ENCODE results near the gene TOX4.

DNA sequence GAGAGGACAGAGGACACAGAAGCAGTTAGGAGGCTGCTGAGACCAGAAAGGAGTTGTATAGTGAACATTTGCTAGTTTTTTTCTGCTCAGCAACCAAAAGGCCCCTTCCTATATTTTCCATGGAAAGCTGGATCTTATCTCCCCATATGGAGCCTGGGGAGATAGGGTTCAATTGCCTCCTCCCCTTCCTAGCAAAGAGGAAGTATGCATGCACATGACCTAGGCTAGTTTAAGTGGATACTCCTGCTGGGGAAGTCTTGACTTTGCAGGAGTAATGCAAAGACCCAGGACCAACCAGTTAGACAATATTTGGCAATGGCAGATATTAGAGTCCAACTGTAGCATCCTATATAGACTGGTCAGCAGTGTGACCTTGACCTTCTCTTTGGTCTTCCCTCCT lies 36.1 kb upstream of the TOX4 start:
- TF ChIP-seq, protein P1, sequence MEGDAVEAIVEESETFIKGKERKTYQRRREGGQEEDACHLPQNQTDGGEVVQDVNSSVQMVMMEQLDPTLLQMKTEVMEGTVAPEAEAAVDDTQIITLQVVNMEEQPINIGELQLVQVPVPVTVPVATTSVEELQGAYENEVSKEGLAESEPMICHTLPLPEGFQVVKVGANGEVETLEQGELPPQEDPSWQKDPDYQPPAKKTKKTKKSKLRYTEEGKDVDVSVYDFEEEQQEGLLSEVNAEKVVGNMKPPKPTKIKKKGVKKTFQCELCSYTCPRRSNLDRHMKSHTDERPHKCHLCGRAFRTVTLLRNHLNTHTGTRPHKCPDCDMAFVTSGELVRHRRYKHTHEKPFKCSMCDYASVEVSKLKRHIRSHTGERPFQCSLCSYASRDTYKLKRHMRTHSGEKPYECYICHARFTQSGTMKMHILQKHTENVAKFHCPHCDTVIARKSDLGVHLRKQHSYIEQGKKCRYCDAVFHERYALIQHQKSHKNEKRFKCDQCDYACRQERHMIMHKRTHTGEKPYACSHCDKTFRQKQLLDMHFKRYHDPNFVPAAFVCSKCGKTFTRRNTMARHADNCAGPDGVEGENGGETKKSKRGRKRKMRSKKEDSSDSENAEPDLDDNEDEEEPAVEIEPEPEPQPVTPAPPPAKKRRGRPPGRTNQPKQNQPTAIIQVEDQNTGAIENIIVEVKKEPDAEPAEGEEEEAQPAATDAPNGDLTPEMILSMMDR (IDR thresholded peaks at IDR 0.05; ENCODE audit: borderline replicate concordance, extremely low read depth, low read length, poor library complexity, severe bottlenecking) = no peak
- no peak for TF ChIP-seq EZH2 (IDR thresholded peaks at IDR 0.05; ENCODE audit: borderline replicate concordance, low read depth, low read length, severe bottlenecking)
